AG09319 (cell line): Measurements from ENCODE around the gene GSG1L2.

Experiments
- DNase-seq: peaks from one replicate; pipeline ENCODE4 v3.0.0-alpha.2; 2010; ENCODE audit warnings: low read depth; ENCODE audit errors: extremely low read depth
- TF ChIP-seq, protein P1 (sequence below): IDR thresholded peaks from 2 replicates; pipeline ENCODE4 v1.5.1; 2011; ENCODE audit warnings: low read depth, mild to moderate bottlenecking, inconsistent platforms, low read length, moderate library complexity

The GSG1L2 gene

DNA sequence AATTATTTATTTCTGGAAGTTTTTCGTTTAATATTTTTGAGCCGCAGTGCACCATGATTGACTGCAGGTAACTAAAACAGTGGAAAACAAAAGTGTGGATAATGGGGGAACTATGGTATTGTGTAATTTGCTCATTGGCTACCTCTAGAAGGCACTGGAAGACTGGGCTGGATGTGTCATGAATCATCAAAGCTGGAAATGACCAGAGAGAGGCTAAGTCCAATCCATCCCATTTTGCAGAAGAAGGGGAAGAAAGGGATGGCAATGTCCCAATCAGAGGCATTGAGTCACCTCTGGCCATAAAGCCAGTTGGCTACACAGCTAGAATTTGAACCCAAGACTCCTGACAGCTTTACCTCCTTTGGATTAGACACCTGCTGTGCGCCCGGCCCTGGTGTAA lies 33.2 kb upstream of the GSG1L2 start:
- DNase-seq, result no peak
- TF ChIP-seq, protein P1, sequence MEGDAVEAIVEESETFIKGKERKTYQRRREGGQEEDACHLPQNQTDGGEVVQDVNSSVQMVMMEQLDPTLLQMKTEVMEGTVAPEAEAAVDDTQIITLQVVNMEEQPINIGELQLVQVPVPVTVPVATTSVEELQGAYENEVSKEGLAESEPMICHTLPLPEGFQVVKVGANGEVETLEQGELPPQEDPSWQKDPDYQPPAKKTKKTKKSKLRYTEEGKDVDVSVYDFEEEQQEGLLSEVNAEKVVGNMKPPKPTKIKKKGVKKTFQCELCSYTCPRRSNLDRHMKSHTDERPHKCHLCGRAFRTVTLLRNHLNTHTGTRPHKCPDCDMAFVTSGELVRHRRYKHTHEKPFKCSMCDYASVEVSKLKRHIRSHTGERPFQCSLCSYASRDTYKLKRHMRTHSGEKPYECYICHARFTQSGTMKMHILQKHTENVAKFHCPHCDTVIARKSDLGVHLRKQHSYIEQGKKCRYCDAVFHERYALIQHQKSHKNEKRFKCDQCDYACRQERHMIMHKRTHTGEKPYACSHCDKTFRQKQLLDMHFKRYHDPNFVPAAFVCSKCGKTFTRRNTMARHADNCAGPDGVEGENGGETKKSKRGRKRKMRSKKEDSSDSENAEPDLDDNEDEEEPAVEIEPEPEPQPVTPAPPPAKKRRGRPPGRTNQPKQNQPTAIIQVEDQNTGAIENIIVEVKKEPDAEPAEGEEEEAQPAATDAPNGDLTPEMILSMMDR, result no peak

DNA sequence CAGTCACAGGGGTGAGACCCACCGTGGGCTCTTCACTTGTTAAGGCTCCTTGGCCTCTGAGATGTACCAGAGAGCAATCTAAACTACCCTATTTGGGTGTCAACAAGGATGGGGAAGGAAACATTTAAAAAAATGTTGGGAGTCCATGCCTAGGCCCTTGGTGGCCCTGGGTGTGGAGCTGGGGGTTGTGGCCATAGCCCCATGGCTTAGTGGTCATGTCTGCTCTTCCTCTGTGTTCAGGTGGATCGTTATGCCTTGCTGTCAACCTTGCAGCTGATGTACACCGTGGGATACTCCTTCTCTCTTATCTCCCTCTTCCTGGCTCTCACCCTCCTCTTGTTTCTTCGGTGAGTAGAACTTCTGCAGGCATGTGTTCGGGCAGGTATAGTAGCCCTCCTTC lies 32.4 kb upstream of the GSG1L2 start:
- DNase-seq, result no peak
- TF ChIP-seq, protein P1, result no peak

DNA sequence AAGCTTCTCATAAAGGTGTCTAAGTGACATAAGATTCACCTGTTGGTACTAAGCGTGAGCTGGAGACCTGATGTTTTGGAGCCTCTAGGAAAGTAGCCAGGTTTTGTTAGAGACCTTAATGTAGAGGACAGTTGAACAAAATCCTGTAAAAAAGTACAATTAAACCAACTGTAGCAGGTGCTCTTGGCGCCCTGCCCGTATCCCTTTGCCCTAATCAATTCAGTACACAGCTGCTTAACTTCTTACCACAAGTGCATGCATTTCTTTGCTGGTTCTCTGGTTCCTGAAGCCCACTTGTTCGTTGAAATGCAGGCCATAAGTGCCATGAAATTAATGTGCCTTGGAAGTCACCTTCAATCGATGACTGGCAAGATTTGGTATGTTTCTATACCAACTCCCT lies 28.3 kb upstream of the GSG1L2 start:
- no peak for DNase-seq
- TF ChIP-seq, protein P1, result no peak

DNA sequence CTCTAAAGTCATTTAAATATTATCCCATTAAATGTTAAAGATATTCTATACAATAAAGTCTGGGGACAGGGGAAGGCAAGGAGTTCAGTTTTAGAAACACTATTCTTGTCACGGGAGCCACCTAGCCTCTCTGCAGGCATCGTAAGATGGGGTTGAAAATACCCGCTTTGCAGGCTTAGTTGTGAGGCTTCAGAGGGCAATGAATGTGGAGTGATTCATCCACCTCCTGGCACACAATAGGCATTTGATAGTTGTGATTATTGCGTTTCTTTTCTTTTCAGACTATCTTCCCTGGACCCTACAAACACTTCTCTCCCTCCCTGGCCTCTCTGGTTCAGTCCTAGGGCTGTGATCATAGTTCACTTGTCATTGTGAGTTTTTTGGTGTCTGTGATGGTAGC lies 23.4 kb upstream of the GSG1L2 start:
- no peak for DNase-seq

DNA sequence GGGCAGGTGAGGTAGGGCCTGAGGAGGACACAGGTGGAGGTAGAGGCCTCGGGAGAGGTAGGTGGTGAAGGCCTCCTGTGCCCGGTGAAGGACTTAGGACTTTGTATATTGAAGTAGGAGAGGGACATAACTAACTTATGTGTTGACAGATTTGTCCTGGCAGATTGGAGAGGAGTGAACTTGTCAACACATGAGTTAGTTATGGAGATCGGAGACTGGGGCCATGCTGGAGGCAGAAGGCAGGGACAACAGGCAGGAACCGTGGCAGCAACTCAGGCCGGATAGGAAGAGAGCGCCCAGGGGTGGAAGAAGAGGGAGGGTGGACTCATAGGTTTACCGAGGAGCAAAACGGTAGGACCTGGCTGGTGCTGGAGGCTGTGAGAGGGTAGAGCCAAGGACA lies 22.3 kb upstream of the GSG1L2 start:
- no peak for DNase-seq
- TF ChIP-seq, protein P1, result no peak

More for the DNA sequence above, 23.4 kb upstream of the GSG1L2 start:
- TF ChIP-seq, protein P1, result no peak

DNA sequence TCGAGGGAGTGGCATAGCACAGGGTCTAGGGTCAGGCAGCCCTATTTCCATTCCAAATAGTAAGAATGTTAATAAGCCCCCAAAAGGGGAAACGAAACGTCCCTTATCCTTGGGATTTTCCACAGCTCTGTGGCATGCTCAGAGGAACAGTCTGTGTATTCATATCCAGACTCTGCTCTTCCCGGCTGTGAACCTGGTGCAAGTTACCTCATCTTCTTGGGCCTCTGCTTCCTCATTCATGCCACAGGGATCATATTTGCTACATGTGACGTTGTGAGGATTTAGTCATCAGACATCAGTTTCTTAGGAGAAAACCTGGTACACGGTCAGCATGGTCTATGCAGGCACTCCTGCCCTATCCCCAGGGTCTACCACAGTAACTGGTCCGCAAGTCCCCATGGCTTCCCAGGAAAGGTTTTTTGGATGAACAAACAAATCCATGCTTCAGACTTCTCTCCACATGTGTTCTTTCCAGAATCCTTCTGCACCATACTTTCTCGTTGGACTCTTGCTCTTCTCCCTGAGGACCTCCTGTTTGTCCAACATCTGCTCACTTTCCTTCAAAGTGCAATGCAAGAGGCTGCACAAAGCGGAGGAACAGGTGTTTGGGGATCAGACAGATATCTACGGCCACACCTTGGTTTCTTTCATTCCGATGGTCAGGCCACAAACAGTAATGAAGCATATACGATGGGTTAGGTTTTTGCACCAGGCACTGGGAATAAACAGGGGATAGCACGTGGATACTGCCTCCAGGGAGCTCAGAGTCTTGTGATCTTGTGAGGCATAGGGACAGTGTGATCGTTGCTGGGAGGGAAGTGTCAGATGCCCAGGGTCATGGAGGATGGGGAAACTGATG lies 21.5 kb upstream of the GSG1L2 start:
- DNase-seq, result no peak
- TF ChIP-seq, protein P1, result no peak

DNA sequence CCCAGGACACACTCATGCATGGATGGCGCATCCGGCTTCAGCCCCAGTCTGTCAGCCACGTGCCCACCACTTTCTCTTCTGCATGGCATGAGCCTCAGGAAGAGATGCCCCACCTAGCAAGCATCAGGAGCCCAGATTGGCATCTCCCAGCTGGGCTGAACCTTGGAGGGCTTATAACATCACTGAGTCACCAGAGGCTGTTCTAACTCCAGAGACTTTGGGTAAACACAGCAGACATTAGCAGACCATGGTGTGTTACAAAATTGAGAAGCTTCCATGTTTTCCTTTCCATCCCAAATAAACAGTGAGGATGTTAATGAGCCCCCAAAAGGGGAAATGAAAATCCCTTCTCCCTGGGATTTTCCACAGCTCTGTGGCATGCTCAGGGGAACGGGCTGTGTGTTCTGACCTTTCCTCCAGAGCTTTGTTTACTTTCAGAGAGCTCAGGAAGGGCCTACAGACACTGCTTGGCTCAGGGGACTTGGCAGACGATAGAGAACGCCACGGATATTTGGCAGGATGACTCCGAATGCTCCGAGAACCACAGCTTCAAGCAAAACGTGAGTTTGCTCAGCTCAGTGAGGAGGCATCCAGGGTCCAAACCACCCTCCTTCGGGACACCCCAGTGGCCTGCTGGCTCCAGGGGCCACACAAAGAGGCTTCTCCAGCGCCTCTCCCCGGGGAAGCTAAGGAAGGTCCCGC lies 20.3 kb upstream of the GSG1L2 start:
- TF ChIP-seq, protein P1, result no peak
- DNase-seq, result no peak
